ENCODE data around the gene OPCML.

The OPCML gene

GRCh38 chr11:132848336-132848735, 684.0 kb downstream of the OPCML start:
- no peak for DNase-seq (ENCODE audit: extremely low spot score)
- TF ChIP-seq, protein P1, sequence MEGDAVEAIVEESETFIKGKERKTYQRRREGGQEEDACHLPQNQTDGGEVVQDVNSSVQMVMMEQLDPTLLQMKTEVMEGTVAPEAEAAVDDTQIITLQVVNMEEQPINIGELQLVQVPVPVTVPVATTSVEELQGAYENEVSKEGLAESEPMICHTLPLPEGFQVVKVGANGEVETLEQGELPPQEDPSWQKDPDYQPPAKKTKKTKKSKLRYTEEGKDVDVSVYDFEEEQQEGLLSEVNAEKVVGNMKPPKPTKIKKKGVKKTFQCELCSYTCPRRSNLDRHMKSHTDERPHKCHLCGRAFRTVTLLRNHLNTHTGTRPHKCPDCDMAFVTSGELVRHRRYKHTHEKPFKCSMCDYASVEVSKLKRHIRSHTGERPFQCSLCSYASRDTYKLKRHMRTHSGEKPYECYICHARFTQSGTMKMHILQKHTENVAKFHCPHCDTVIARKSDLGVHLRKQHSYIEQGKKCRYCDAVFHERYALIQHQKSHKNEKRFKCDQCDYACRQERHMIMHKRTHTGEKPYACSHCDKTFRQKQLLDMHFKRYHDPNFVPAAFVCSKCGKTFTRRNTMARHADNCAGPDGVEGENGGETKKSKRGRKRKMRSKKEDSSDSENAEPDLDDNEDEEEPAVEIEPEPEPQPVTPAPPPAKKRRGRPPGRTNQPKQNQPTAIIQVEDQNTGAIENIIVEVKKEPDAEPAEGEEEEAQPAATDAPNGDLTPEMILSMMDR (IDR thresholded peaks at IDR 0.05; ENCODE audit: control extremely low read depth, extremely low read depth, low read depth, missing control alignments): no peak
- CTCF ChIA-PET: no interaction called here
- POLR2A ChIA-PET: no interaction called here

DNA sequence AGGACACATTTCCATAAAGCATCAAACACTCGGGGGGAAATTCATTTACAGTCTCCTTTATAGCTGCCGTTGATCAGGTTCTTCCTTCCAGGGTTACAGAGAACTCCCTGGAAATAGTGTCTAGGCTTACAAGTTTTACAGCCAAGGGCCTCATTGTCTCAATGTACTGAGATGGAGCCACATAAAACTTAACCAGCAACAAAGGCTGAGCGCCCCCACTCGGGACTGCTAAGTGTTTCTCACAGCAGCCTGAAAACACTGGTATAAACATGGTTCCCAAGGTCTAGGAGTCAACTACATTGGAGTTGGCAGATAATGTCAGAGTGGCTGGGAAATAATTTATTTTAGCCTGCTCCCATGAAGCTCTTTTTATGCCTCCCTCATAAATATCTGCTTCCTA, 686.2 kb downstream of the OPCML start:
- ChIA-PET CTCF (no interaction called here), POLR2A (no interaction called here)
- TF ChIP-seq, protein P1 (IDR thresholded peaks at IDR 0.05; ENCODE audit: control extremely low read depth, extremely low read depth, low read depth, missing control alignments): no peak
- DNase-seq (ENCODE audit: extremely low spot score): no peak

DNA sequence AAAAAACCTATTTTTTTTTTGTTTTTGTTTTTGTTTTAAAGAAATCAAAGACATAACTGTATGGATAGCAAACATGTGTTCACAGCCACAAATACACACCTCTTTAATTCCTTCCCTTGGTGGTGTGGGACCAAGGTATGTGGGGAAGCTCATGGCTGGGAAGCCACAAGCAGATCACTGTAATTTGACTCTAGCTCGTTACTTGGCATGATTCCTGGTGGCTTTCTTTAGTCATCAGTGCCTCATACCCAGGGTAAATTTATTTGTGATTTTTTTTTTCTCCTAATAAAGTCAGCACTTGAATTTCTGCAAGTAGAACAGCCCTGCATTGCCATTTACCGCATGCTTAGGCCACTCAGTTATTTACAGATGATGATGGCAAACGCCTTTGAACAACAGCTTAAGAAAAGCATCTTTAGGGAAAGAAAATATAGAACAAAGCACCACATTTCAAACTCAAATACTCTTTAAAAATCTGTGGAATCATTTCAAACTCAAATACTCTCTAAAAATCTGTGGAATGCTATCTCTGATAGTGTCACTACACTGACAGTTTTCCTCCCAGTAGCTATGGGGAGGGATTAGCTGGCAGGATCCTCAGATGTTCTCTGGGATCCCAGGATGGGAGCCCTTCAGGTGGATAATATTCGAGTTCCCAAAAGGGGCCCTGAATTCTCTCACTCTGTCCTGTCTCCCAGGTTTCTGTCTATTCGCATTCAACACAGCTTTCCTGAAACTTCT, 687.2 kb downstream of the OPCML start:
- CTCF ChIA-PET: interaction anchor here (1.2 kb wide), 1 partner anchor 12 kb away, joined by 3 read pairs; no protein-coding TSS in a partner anchor
- no peak for DNase-seq (ENCODE audit: extremely low spot score)
- POLR2A ChIA-PET: no interaction called here
- TF ChIP-seq, protein P1 (IDR thresholded peaks at IDR 0.05; ENCODE audit: control extremely low read depth, extremely low read depth, low read depth, missing control alignments): no peak

- TF ChIP-seq, protein P1 (IDR thresholded peaks at IDR 0.05; ENCODE audit: control extremely low read depth, extremely low read depth, low read depth, missing control alignments): no peak
- ChIA-PET POLR2A (no interaction called here), CTCF (no interaction called here)
- DNase-seq (ENCODE audit: extremely low spot score): no peak
Measured at GRCh38 chr11:132840660-132841059, 691.6 kb downstream of the OPCML start.

- DNase-seq (ENCODE audit: extremely low spot score): no peak
- ChIA-PET POLR2A (no interaction called here), CTCF (no interaction called here)
- TF ChIP-seq, protein P1 (IDR thresholded peaks at IDR 0.05; ENCODE audit: control extremely low read depth, extremely low read depth, low read depth, missing control alignments): no peak
Measured at GRCh38 chr11:132840191-132840590, 692.1 kb downstream of the OPCML start.

- no peak for DNase-seq (ENCODE audit: extremely low spot score)
- POLR2A ChIA-PET: no interaction called here
- TF ChIP-seq, protein P1 (IDR thresholded peaks at IDR 0.05; ENCODE audit: control extremely low read depth, extremely low read depth, low read depth, missing control alignments): no peak
- CTCF ChIA-PET: no interaction called here
Measured at GRCh38 chr11:132839236-132839945, 692.9 kb downstream of the OPCML start.
